ENCODE results near the gene C1QTNF8.

The C1QTNF8 gene

GRCh38 chr16:1071561-1072225 is 24.4 kb downstream of the C1QTNF8 start:
- Mint-ChIP-seq H3K9me3 (peaks cover 3% of the 10 kb centered on the region), H3K4me3 (no peak overlapping the region), H3K27me3 (peaks cover 14% of the 10 kb centered on the region), H3K4me1 (ENCODE audit: low read depth) (peaks cover 5% of the 10 kb centered on the region), H3K27ac (no peak overlapping the region), H3K36me3 (ENCODE audit: low read depth) (peaks cover 5% of the 10 kb centered on the region)

- Mint-ChIP-seq H3K9me3 (peaks cover 3% of the 10 kb centered on the region), H3K4me1 (ENCODE audit: low read depth) (peaks cover 5% of the 10 kb centered on the region), H3K36me3 (ENCODE audit: low read depth) (peaks cover 5% of the 10 kb centered on the region), H3K27ac (no peak overlapping the region), H3K27me3 (peaks cover 10% of the 10 kb centered on the region), H3K4me3 (no peak overlapping the region)
Observed at GRCh38 chr16:1070864-1071408, 25.1 kb downstream of the C1QTNF8 start.

DNA sequence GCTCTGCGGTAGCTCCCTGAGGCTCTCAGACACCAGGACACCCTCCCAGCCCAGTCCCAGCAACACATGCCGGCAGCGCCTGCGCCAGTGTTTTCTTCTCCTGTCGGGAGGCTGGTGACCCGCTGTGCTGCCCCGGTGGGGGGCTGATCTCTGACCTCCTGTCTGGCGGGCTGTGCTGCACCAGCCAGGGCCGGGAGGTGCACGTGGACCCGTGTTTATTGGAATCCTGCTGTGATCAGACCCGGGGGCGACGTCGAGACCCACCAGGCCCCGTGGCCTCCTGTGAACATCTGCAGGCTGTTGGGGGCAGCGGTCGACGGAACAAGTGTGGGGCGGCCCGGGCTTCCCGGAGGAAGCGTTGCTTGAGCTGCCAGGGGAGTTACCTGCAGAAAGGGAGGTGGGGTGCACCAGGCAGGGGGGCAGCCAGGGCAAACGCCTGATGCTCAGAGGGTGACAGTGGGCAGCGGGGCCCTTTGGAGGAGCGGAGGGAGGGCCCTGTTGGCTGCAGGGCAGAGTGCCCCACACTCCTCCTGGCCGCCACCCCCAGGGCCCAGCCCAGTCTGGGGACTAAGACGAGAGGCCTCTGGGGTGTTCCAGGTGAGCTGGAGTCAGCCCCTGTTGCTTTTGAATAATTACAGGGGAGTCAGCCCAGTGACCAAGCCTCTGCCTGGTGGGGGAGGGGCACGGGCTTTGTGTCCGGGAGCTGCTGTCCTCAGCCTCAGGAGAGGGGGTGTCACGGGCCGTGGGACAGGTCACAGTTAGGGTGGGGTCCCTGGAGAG is 25.8 kb downstream of the C1QTNF8 start:
- Mint-ChIP-seq H3K4me1 (ENCODE audit: low read depth) (peaks cover 5% of the 10 kb centered on the region), H3K36me3 (ENCODE audit: low read depth) (peaks cover 5% of the 10 kb centered on the region), H3K9me3 (peaks cover 3% of the 10 kb centered on the region), H3K27me3 (peaks cover 11% of the 10 kb centered on the region), H3K4me3 (no peak overlapping the region), H3K27ac (no peak overlapping the region)

DNA sequence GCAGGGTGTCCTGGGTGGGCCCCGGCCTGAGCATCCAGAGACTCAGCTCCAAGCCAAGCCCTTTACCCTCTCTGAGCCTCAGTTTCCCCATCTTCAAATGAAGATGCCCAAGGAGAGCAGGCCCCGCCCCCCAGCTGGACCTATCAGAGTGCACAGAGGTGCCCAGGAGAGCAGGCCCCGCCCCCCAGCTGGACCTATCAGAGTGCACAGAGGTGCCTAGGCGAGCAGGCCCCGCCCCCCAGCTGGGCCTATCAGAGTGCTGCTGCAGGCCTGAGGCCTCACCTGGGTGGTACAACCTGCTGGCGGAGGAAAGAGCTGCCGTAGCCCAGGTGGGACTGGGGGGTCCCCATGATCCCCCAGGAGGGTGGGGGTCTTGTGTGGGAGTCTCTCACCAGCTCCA is 26.9 kb downstream of the C1QTNF8 start:
- peaks cover 17% of the 10 kb centered on the region for H3K27me3 Mint-ChIP-seq
- peaks cover 5% of the 10 kb centered on the region for H3K4me1 Mint-ChIP-seq (ENCODE audit: low read depth)
- H3K9me3 Mint-ChIP-seq: peaks cover 3% of the 10 kb centered on the region
- peaks cover 5% of the 10 kb centered on the region for H3K36me3 Mint-ChIP-seq (ENCODE audit: low read depth)
- no peak overlapping the region for H3K27ac Mint-ChIP-seq
- no peak overlapping the region for H3K4me3 Mint-ChIP-seq

- Mint-ChIP-seq H3K36me3 (ENCODE audit: low read depth) (peaks cover 5% of the 10 kb centered on the region), H3K4me3 (no peak overlapping the region), H3K9me3 (peaks cover 3% of the 10 kb centered on the region), H3K4me1 (ENCODE audit: low read depth) (peaks cover 5% of the 10 kb centered on the region), H3K27me3 (peaks cover 21% of the 10 kb centered on the region), H3K27ac (no peak overlapping the region)
Observed at GRCh38 chr16:1068451-1068850, 27.6 kb downstream of the C1QTNF8 start.

DNA sequence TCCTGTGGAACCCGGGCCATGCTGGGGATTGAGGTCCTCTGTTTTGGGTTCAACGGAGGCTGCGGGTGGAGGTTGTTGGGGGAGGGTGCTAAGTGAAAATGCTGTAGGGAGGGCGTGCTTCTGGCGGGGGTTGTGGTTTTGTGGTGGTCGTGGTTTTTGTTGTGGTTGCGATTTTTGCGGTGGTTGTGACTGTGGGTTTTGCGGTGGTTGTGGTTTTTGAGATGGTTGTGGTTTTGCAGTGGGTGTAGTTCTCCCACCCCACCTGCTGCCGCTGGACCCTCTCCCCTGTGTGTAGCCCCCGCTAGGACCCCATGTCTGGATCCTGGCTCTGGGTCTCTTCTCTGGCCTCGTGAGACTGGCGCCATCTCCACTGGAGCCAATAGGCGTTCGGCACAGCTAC is 28.4 kb downstream of the C1QTNF8 start:
- peaks cover 5% of the 10 kb centered on the region for H3K4me1 Mint-ChIP-seq (ENCODE audit: low read depth)

DNA sequence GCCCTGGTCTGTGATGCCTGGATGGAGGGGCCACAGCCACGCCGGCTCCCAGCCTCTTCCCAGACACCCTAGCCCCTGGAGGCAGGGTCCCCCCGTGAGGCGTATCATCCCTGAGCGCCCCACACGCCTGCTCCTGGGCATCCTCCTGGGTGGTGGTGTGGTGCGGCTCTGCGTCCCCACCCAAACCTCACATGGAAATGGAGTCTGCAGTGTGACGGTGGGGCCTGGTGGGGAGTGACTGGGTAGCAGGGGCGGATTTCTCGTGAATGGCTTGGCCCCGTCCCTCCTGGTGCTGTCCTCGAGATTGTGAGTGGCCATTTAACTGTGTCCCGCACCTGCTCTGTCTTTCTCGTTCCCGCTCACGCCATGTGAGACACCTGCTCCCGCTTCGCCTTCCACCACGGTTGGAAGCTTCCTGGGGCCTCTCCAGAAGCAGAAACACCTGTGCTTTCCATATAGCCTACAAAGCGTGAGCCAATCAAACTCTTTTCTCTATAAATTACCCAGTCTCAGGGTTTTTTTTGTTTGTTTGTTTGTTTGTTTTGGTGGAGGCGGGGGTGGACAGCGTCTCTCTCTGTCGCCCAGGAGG is 29.4 kb downstream of the C1QTNF8 start:
- Mint-ChIP-seq H3K27ac (no peak overlapping the region), H3K27me3 (peaks cover 21% of the 10 kb centered on the region), H3K36me3 (ENCODE audit: low read depth) (peaks cover 5% of the 10 kb centered on the region), H3K9me3 (peaks cover 3% of the 10 kb centered on the region), H3K4me1 (ENCODE audit: low read depth) (peaks cover 5% of the 10 kb centered on the region), H3K4me3 (no peak overlapping the region)

More for the DNA sequence above, 28.4 kb downstream of the C1QTNF8 start:
- peak overlapping the region; percentile 96 for H3K27ac Mint-ChIP-seq
- peaks cover 3% of the 10 kb centered on the region for H3K9me3 Mint-ChIP-seq
- peaks cover 5% of the 10 kb centered on the region for H3K36me3 Mint-ChIP-seq (ENCODE audit: low read depth)
- H3K4me3 Mint-ChIP-seq: peak overlapping the region; percentile 78
- peaks cover 21% of the 10 kb centered on the region for H3K27me3 Mint-ChIP-seq

DNA sequence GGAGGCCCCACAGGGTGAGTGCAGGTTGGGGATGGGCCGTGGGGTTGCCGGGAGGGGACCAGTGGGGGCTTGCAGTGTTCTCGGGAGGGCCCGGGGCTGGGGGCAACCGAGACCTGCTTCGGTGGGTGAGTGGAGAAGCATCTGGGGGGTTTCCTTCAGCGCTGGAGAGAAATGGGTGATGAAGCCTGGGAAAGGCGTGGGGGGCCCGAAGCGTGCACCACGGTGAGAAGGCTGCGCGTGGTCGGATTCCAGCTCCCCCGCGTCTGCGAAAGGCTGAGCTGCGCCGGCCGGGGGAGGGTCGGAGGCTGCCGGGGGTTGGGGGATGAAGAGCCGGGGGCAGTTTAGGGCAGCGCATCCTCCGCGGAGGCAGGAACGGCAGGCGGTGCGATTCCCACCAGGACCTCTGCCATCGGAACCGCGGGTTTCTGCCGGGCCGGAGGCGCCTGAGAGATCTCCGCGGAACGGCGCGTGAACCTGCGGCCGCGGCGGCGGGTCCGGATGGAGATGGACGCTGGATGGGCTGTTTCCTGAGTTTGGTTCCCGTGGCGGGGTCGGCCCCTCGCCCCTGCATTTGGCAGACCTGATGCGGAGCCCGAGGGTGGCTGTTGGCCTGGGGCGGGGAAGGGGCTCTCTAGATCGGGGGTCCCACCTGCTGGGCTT is 30.4 kb downstream of the C1QTNF8 start:
- Mint-ChIP-seq H3K4me1 (ENCODE audit: low read depth) (peaks cover 5% of the 10 kb centered on the region), H3K27ac (no peak overlapping the region), H3K4me3 (no peak overlapping the region), H3K27me3 (peaks cover 21% of the 10 kb centered on the region), H3K36me3 (ENCODE audit: low read depth) (peaks cover 5% of the 10 kb centered on the region), H3K9me3 (peaks cover 3% of the 10 kb centered on the region)

GRCh38 chr16:1063728-1064127 is 32.3 kb downstream of the C1QTNF8 start:
- Mint-ChIP-seq H3K36me3 (ENCODE audit: low read depth) (peaks cover 5% of the 10 kb centered on the region), H3K9me3 (peaks cover 7% of the 10 kb centered on the region), H3K27me3 (peaks cover 25% of the 10 kb centered on the region)

DNA sequence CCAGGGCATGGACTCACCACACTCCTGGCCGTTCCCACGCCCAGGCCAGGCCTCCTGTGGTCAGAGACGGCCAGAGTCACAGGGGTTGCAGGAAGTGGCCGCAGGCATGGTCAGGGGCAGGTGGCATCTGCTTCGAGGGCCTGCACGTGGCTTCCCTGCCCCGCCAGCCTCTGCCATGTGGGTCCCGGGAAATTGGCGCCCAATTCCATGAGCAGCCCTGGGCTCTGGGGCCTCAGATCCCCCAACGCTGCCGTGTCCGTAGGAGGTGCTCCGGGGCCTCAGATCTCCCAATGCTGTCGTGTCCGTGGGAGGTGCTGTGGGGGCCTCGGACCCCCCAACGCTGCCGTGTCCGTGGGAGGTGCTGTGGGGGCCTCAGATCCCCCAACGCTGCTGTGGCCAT is 33.1 kb downstream of the C1QTNF8 start:
- Mint-ChIP-seq H3K36me3 (ENCODE audit: low read depth) (peaks cover 5% of the 10 kb centered on the region), H3K9me3 (peaks cover 7% of the 10 kb centered on the region), H3K27me3 (peaks cover 25% of the 10 kb centered on the region), H3K4me1 (ENCODE audit: low read depth) (peaks cover 5% of the 10 kb centered on the region), H3K27ac (no peak overlapping the region), H3K4me3 (no peak overlapping the region)

More at GRCh38 chr16:1063728-1064127, 32.3 kb downstream of the C1QTNF8 start:
- Mint-ChIP-seq H3K27ac (no peak overlapping the region), H3K4me3 (no peak overlapping the region), H3K4me1 (ENCODE audit: low read depth) (peaks cover 5% of the 10 kb centered on the region)

GRCh38 chr16:1061769-1062505 is 34.1 kb downstream of the C1QTNF8 start:
- Mint-ChIP-seq H3K4me3 (no peak overlapping the region), H3K27me3 (peaks cover 19% of the 10 kb centered on the region), H3K36me3 (ENCODE audit: low read depth) (no peaks in the 10 kb centered on the region), H3K27ac (no peak overlapping the region), H3K9me3 (peaks cover 4% of the 10 kb centered on the region), H3K4me1 (ENCODE audit: low read depth) (no peaks in the 10 kb centered on the region)

DNA sequence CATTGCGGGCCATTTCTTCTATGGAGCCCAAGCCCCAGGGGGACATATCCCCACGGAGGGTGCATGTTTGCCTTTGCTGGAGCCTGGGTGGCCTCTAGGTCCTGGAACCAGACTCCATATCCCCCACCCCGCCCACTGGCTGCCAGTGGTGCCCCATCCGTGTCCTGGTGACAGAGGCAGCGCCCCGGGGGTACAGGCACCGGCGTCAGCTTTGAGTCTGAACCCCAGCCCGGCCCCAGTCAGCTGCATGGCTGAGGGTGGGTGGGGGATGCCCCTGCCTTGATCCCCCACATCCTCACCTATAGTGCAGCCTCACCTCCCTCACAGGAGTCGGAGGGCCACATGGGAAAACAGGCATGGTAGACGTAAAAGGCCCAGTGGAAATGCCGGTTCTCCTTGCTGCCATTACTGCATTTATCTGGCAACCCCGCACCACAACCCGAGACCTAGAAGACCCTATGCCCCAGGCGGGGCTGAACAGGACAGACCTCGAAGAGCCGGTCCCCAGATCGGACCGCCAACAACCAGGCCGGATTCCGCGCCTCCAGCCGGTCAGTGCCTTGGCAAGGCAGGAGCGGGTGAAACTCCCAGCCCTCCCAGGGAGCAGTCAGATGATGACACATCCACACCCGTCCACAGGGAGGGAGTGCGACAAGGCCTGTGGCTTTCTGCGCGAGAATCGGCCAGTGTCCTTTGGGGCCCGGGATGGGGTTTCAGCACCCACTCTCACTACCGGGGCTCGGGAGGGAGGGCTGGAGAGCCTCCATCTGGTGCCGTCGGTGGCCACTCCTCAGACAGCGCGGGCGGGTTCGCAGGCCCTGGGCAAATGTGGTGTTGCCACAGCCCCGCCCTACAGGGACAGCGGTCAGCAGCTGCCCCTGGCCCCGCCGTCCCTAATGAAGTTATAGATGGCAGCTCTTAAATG is 35.4 kb downstream of the C1QTNF8 start:
- H3K27ac Mint-ChIP-seq: no peak overlapping the region
- H3K36me3 Mint-ChIP-seq (ENCODE audit: low read depth): no peaks in the 10 kb centered on the region
- peaks cover 4% of the 10 kb centered on the region for H3K9me3 Mint-ChIP-seq
- no peaks in the 10 kb centered on the region for H3K4me1 Mint-ChIP-seq (ENCODE audit: low read depth)
- H3K4me3 Mint-ChIP-seq: no peak overlapping the region
- peaks cover 15% of the 10 kb centered on the region for H3K27me3 Mint-ChIP-seq

DNA sequence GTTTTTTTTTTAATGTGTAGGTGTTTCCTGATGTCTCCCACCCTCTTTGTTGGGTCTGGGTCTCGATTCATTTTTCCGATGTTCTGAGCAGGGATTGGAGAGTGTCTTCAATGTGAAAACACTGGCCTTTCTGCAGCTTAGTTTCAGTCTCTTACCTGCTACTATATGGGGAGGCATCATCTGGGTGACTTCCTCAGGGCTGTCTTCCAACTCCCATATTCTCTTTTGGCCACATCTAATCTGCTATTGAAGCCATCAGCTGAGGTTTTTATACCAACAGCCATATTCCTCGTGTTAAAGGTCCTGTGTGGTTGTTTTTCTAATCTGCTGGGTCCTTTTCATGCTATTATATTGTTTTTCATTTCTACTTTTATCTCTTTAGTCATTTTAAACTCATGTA is 36.7 kb downstream of the C1QTNF8 start:
- Mint-ChIP-seq H3K9me3 (peaks cover 4% of the 10 kb centered on the region), H3K27me3 (peaks cover 8% of the 10 kb centered on the region), H3K36me3 (ENCODE audit: low read depth) (no peaks in the 10 kb centered on the region), H3K4me1 (ENCODE audit: low read depth) (no peaks in the 10 kb centered on the region), H3K4me3 (no peak overlapping the region), H3K27ac (no peak overlapping the region)
